Erythroblast (primary cell): ENCODE results near the gene ALDH1B1.

Source experiments
- DNase-seq, 2 experiments: peaks; one replicate each; lab custom pipeline; 2025; lab: John Stamatoyannopoulos, UW
- GATA1 ChIP-seq: IDR thresholded peaks from 2 replicates; pipeline ENCODE4 v1.6.1; 2011; ENCODE audit warnings: low read depth, mild to moderate bottlenecking, control low read depth, low read length, moderate library complexity
- POLR2A ChIP-seq: IDR thresholded peaks from 2 replicates; pipeline ENCODE4 v1.6.1; 2011; ENCODE audit warnings: mild to moderate bottlenecking, low read length

Gene ALDH1B1

DNA sequence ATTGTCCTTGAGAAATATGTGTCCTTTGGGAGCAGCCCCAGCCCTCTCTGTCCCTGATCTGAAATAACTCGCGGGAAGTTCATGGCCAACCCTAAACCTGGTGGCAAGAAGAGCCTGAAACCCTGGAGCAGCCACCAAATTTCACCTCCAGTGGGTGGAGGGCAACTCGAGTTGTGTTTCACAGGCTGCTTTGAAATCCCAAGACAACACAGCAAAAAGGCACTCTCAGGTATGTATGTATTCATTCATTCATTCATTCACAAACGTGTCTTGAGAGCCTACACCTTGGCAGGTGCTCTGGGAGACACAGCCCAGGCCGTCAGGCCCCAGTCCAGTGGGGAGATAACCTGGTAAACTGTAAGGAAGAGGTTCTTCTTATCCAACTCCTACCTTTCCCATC lies 35.7 kb upstream of the ALDH1B1 start:
- TF ChIP-seq POLR2A (no peak), GATA1 (no peak)
- DNase-seq, result no peak

DNA sequence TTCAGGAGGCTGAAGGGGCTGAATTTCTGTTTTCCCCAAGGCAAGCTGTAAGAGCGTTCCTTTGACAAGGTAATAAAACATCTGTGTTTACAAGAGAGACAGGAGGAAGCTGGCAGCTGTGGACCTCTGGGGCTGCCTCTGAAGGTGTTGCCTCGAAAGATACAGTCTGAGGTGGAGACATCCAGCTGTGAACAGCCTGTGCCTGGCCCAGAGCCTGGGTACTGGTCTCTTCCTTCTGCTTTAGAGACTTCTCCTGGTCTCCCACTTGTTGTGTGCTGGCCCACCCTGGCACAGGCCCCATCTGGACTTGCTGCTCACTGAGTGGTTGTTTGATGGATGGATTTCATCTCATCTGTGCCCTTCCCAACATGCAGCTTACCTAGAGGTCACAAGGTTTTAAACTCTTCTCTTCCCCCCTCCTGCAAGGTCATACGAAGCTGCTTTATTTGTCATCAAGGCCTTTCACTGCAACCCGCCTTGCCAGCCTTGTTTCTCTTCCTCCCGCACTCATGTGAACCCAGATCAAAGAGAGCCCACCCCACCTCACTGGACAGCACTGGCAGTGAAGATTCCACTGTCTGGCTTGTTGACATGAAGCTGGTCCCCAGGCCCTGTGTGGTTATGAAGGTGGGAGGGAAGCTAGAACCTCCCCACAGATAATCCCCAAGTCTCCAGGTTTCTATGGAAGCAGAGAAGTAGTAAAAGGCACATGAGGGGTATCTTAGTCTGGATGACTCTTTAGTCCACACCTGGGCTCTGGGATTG lies 35.0 kb upstream of the ALDH1B1 start:
- TF ChIP-seq POLR2A (no peak), GATA1 (no peak)
- no peak for DNase-seq

DNA sequence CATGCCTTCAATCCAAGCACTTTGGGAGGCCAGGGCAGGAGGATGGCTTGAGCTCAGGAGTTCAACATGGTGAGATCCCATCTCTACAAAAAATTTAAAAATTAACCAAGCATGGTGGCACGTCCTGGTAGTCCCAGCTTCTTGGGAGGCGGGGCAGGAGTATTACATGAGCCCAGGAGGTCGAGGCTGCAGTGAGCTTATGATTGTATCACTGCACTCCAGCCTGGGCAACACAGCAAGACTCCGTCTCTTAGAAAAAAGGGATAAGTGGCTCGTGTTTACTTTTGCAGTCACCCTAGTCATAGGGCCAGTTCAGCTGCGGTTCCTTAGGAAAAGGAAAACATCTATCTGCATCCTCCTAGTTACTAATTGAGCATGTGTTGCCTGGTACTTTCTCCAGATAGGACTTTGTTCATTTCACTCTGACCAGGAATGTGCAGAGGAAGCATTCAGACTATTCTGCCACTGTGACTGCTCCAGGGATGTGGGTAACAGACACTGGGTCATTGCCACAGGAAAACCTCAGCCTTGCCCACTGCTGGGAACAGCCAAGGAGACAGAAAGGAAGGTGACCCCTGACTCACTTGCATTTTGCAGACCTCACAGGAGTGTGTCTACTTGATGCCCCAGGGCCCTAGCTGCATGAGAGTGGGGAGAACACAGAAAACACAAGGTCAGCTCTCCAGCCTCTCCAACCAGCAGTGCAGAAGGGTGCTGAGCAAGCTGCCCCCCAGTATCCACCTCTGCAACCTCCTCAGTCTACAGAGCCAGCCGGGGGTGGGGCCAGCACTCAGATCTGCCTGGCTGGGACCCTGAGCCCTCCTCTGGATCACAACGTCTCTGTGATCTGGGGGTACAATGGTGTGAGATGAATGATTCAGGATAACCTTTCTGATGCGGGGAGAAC lies 33.9 kb upstream of the ALDH1B1 start:
- DNase-seq, result no peak
- no peak for TF ChIP-seq POLR2A
- no peak for TF ChIP-seq GATA1

DNA sequence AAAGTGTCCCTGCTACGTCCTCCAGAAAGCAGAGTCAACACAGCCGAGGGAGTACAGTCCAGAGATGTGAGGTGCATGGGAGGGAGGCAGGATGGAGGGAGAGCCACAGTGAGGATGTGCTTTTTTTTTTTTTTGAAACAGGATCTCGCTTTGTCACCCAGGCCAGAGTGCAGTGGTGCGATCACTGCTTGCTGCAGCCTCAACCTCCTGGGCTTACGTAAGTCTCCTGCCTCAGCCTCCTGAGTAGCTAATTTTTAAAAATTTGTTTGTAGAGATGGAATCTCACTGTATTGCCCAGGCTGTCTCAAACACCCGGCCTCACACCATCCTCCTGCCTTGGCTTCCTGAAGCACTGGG lies 33.2 kb upstream of the ALDH1B1 start:
- no peak for TF ChIP-seq POLR2A
- TF ChIP-seq GATA1, result no peak
- no peak for DNase-seq

DNA sequence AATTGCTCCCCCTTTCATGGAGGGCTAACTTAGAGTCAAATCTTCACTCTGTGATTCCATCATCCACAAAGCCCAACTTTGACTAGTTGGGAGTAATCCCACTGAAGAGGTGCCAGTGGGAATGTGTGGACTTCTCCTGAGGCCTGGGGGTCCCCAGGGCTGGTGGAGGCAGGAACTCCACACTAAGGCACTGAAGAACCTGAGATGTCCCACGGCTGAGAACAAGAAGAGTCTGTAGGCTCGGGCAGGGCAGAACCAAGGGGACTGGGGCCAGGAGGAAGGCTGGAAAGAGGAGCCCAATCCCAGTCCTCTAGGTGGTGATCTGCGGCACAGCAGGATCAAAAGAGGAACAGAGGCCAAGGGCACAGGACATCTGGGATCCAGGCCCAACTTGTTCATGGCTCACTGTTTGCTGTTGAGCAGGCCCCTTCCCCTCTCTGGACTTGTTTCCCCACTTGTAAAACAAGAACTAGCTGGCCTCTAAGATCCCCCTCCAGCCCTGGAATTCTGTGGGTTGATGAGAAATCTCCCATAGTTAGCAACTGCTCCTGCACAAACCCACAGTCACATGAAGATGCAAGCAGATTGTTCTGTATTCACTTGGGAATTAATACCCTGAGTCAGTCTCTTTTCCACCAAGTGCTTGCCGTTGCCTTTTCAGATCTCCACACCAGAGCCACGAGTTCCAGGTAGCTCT lies 32.7 kb upstream of the ALDH1B1 start:
- TF ChIP-seq GATA1, result no peak
- no peak for TF ChIP-seq POLR2A
- no peak for DNase-seq

DNA sequence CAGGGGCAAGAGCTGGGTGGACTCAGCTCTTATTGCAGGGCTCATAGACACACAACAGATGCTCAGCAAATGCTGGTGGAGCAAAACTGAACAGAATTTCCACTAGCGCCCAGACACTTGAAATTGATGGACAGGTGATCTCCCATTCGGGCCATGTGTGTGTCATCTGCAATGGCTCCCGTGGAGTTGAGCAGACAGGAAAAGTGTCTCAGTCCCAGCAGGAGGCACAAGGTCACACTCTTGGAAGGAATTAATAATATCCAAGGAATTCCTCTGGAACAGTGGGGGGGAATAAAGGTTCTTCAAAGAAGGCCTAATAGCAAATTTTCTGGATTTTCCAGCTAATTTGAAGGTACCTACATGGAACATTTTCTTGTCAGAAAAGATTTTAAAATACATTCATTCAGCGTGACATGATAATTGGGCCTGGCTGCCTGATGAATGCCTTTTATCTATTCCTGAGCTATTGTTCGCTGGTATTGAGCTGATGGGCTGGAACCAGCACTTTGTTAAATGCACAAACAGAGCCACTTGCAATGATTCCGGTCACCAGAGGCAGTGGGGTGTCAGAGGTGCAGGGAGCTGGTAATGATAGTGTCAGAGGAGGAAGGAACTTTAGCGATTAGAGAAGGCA lies 31.5 kb upstream of the ALDH1B1 start:
- DNase-seq, result no peak
- TF ChIP-seq GATA1 (no peak), POLR2A (no peak)

DNA sequence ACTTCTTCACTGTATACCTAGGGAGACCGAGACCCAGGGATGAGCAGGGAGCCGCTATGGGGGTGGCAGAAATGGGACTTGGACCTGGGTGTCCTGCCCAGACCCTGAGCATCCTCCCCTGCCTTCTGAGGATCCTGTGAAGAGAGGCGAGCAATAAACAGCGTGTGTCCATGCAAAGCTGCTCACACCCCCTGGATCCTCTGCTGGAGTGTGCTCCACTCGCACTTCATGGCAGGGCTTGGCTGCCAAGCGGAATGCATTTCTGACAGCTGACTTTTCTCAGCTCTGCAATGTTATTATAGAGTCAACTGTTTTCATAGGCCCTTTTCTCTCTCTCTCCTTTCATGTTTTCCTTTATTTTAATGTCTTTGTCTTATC lies 31.0 kb upstream of the ALDH1B1 start:
- no peak for TF ChIP-seq GATA1
- DNase-seq, result no peak

DNA sequence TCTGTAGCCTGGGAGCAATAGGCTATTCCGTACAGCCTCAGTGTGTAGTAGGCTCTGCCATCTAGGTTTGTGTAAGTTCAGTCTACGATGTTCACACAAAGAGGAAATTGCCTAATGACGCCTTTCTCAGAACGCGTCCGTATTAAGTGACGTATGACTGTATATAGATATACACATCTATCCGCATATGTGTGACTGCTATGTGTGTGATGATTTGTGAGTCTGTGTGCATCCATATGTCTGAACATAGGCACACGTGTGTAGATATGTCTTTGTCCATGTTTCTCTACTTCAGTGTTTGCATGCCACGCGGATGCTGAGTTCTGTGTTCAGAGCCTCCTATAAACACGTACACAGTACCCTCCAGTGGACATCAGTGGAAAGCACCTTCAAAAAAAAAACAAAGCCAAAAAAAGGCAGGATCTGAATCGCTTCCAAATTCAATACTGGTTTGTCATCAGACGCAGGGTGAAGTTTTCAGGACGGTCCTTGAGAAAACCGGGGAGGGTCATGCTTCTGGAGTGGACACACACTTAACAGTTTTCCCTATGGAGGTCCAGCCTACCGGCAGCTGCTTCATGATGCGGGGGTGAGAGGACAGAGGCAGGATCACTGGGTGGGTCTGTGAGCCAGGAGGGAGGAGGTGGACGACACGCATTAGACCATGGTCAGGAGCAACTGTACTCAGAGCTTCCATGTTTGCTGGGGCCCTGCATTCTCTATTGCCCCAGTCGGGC lies 29.5 kb upstream of the ALDH1B1 start:
- DNase-seq, result peak; percentile 56 to 59
- TF ChIP-seq POLR2A (no peak), GATA1 (no peak)

DNA sequence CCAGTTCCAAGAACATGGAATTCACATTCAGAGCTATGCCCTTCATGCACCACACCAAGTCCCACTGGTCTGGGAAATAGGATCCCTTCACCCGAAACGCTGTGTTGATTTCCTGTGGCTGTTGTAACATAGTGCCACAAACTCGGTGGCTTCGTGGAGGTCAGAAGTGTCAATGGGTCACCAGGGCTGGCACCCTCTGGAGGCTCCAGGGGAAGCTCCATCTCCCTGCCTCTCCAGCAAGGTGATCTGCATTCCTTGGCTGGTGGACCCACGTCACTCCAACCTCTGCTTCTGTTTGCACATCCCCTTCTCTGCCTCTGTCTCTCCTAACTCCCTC lies 28.9 kb upstream of the ALDH1B1 start:
- TF ChIP-seq GATA1 (no peak), POLR2A (no peak)
- no peak for DNase-seq

DNA sequence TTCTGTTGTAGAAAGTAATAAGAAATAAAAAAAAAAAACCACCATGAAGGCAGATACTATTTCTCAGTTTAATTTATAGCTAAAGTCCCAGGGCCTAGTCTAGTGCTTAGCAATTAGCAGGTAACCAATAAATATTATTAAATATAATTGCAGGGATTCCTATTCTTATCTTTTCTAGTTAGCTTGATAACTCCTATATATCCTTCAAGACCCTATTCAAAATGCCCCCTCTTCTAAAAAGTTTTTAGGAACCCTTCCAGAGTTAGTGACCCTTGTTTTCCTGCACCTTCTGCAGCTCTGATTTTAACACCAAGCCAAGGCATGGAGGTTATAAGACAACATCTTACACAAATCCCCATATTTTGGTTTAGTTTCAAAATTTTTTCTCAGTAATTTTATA lies 24.6 kb upstream of the ALDH1B1 start:
- TF ChIP-seq POLR2A, result no peak
- no peak for TF ChIP-seq GATA1
- no peak for DNase-seq

DNA sequence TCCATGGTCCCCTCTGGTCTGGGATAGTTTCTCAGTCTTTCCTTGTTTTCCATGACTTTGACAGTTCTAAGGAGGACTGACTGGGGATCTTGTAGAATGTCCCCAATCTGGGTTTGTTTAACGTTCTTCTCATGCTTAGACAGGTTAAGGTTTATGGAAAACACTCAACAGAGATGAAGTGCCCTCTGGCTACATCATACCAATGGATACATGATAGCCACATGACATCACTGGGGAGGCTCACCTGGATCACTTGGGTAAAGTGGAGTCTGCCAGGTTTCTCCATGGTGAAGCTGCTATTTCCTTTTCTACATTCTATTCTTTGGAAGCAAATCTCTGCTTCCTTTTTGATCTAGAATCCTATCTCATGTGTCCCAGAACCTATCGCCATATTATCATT lies 23.8 kb upstream of the ALDH1B1 start:
- TF ChIP-seq POLR2A (no peak), GATA1 (no peak)
- DNase-seq, result no peak

DNA sequence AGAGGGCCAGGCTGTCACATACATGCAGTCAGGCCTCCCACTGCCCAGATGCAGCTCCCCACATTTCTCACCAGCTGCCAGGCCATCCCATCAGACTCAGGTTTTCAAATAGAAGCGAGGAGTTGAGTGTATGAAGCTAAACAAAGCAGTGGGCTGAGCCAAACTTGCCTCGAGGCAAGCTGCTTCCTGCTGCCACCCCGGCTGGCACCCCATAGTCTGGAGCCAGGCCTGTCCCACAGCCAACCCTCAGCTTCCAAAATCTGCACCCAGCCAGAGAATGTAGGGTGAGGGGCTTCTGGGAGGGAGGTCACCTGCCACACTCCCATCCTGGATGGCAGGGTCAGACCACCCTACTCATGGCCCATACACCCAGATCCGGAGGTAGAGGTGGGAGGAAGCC lies 22.3 kb upstream of the ALDH1B1 start:
- TF ChIP-seq POLR2A (no peak), GATA1 (no peak)
- DNase-seq, result no peak

DNA sequence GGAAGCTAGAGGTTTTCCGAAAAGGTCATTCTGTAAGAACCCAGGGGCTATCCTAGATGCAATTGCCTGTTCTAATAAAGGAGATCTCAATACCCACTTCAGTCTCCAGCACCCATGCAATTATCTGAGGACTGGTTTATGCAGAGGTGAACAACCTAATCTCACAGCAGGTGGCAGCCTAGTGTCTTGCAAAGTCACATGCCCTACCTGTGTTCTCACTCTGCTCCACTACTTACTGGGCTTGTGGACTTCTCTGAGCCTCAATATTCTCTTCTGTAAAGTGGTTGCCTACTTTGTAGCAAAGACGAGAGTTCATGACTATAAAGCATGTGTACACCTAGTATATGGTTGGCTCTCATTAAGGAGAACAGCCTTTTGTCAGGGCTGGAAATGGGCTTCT lies 21.0 kb upstream of the ALDH1B1 start:
- TF ChIP-seq POLR2A (no peak), GATA1 (no peak)
- DNase-seq, result peak; percentile 52 to 57
